Measurements from ENCODE around the gene GART.
"Not testable (repeated sequence)": the region's sequence is repeated elsewhere in the genome, so short reads cannot be mapped to it uniquely, and the experiment has no call there.

Gene GART

DNA sequence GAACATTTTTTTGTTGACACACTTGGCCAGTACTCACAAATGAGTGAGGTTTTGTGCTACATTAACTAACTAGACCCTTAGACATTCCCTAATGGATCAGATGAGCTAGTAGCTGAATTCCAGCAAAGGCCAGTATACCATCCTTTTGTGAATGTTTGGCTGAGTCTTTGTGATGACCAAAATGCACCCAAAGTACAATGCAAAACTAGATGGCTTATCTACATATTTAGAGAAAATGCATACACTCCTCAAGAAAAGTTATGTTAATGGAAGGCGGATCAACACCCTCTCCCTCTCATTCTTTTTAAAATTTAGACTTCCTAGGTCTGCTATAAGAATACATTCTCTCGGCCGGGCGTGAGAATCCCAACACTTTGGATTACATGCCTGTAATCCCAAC lies 30.3 kb downstream of the GART start:
- no peak for DNase-seq

DNA sequence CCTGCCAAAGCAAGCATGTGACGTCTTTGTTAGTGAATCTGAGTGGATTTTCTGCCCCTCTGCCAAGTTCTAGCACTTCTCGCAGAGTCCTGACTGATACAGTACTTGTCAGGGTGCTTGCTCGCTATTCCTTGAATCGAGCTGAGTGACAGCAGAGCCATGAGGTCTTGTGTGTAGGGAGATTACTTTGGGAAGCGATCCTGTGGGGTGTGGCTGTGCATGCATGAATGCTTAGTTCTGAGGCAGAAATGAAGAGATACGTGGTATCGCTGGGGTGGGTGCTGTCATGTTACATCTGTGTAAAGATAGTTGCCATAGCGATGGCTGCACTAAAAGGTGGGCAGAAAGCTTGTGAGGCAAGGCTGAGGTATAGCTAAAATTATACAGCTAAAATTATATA lies 31.1 kb downstream of the GART start:
- no peak for DNase-seq

DNA sequence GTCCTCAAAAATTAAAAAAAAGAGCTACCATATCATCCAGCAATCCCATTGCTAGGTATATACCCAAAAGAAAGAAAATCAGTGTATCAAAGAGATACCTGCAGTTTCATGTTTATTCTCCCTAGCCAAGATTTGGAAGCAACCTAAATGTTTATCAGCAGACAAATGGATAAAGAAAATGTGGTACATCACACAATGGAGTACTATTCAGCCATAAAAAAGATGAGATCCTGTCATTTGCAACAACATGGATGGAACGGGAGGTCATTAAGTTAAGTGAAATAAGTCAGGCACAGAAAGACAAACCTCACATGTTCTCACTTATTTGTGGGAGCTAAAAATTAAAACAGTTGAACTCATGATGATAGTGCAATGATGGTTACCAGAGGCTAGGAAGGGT lies 34.9 kb downstream of the GART start:
- DNase-seq, result not testable (repeated sequence)

DNA sequence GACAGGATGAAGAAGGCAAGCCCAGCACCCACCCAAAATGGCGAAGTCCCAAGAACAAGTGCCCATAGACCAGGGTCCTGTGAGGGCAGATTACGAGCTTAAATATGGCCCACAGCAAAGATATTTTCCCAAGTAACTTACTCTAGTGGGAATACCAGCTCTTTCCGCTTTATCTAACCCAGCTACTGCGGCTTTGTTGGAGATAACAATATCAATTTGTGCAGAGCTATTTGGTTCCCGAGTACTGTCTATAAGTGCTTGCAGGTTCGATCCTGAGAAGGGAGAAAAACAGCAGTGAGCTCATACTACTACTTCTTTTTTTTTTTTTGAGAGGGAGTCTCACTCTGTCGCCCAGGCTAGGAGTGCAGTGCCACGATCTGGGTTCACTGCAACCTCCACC lies 36.1 kb downstream of the GART start:
- DNase-seq, result no peak

GRCh38 chr21:33496345-33496744 lies 45.6 kb downstream of the GART start:
- no peak for DNase-seq

GRCh38 chr21:33495743-33496142 lies 46.2 kb downstream of the GART start:
- DNase-seq, result no peak

- DNase-seq, result no peak
Measured at GRCh38 chr21:33493756-33494155, 48.2 kb downstream of the GART start.

GRCh38 chr21:33492571-33492970 lies 49.3 kb downstream of the GART start:
- no peak for DNase-seq

DNA sequence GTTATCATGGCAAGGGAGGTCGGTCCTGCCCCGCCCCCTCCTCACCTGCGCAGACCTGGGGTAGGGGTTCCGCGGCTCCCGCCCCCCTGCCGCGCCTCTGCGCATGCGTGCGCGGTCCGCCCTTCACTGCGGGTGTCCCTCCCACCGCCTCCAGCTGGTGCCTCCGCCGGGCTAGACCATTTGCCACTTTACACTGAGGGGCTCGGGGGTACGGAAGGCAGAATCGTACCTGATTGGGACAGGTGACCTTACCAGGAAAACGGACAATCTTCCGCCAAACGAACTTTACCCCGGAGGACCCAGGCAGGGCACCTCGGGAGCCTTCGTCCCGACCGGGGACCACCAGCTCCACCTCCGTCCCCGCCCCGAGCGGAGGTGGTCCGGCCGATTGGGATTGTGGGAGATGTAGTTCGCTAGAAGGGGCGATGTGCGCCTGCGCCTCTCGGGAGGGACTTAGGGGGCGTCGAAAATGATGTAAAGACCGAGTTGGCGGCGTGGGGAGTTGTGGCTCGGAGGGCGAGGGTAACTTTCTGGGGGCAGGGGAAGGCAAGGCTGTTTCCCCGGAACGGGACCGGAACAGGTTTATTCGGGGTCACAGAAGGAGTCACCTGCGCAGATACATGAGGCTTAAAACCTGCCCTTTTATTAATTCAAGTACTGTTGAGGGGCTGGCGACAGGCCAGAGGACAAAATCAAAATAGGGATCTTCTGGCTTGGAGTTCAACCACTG lies 50.4 kb downstream of the GART start, which contains the start of gene DNAJC28:
Gene DNAJC28, minus strand, starts transcription at position 344 of the 730 bp plus-strand sequence. CDS start 2,323 bp downstream, outside the sequence.
- DNase-seq, result peak; percentile 93

DNA sequence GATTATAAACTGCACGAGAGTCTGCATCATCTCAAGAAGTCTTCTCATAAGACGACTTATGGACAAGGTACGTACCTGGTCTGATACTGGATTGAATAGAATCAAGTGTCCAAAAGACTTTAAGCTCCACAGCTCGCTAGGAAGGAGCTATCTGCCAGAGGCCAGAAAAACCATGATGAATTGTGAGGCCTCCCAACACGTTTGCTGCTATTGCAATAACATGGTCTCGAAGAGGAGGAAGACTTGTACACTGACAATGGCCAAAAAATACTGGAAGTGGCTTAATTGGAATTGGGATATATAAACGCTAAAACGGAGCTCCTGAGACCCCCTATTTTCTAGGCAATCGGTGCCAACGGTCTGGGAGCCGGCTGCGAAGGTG lies 50.9 kb downstream of the GART start:
- no peak for DNase-seq

DNA sequence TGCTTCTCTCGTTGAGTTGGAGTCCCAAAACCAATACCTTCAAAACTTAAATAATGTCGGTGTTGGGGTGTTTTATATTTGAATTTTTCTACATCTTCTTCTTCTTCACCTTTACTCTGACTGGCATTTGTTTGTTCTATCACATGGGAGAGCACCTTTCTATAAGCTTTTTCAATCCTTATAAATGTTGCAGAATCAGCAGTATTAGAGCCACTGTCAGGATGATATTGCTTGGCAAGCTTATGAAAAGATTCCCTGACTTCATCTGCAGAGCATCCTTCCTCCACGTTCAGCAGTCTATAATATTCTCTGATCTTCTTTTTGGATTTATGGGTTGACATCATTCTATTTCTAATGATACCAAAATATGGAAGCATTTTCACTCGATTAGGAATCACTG lies 53.0 kb downstream of the GART start:
- no peak for DNase-seq

- no peak for DNase-seq
Measured at GRCh38 chr21:33487996-33488395, 53.9 kb downstream of the GART start.

DNA sequence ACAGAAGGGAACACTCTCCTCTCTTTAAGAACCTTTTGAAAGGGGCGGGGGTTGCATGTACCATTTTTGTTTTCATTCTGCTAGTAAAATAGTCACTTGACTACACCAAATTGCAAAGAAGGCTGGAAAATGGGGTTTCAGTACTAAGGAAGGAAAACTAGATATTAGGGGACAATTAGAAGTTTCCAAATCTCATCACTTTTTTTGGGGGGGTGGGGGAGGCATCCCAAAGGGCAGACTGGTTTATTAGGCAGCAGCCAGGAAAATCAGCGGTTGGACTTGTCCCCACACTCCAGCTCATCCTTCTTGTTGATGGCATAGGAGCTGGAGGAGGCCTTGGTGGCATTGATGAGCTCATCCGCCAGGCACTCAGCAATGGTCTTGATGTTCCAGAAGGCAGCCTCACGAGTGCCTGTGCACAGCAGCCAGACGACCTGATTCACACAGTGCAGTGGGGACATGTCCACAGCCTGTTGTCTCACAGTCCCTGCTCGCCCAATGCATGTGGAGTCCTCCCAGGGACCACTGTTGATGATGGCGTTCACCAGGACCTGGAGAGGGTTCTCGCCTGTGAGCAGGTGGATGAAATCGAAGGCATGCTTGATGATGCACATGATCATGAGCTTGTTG lies 60.5 kb downstream of the GART start:
- DNase-seq, result no peak

GRCh38 chr21:33480481-33481103 lies 61.3 kb downstream of the GART start:
- no peak for DNase-seq

DNA sequence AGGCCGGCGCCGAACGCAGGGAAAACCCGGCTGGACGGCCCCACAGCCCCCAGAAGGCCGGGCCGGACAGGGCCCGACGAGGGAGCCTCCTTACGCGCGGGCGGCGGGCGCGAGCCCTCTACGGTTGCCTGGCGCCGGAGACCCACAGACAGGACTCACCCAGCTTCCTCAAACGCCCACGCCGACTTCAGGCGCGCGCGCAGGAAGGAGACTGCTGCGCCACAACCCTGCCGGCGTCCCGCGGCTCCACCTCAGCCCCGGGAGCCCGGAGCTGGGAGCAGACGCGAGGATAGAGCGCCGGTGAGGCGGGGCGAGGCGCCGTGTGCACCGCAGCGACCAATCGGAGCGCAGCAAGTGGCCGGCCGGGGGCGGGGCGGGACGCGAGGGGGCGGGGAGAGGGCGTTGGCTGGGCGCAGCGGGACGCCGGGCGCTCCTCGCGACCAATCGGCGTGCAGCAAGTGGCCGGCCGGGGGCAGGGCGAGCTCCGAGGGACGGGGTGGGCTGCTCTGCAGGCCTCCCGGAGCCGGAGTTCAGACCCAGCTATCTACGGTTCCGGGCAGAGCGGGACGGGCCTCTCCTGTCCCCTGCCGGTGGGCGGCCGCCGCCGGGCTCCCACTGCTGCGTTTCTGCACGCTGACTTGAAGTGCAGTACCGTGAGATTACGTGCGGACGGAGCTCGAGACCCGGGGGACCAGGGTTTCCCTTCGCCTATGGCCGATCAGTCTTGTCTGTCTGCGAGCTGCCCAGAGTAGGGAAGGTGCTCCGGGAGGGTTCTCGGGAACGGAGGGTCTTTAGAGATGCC lies 62.0 kb downstream of the GART start, which contains the start of gene TMEM50B:
Gene TMEM50B, minus strand, starts transcription at position 296 of the 802 bp plus-strand sequence. CDS start 11,089 bp downstream, outside the sequence.
- DNase-seq, result peak; percentile 95 to 99

DNA sequence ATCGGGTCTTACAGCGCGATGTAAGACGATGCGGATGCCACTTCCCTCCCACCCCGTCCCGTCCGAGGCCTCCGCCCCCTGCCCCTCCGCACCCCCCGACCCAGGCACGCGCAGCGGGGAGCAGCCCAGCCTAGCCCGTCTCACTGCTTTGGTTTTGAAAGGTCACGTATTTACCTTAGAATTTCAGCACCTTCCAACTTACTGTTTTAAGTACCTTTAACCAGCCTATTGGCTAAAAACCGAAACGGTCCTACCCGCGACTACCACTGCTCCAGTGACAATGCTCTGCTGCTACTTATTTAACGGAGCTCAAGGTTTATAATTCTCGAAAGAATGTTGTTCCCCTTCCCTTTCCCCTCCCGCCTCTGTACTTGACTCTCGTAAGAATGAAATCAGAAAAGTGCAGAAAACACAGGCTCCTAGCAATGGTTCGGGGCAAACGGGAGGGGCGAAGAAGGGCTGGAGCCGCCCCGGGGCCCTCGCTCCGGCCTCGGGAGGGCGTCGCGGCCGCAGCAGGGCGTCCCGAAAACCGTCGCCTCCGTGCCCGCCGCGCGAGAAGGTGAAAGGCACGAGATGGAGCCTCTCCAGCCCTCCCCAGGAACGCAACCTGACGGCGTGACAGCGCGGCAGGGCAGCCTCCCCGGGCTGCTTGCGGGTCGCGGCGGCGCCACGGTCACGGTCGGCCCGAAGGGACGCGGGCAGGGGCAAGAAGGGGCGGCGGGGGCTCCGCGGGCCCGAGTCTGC lies 62.8 kb downstream of the GART start:
- peak; percentile 16 to 34 for DNase-seq

GRCh38 chr21:33478182-33478581 lies 63.7 kb downstream of the GART start:
- no peak for DNase-seq

- DNase-seq, result no peak
Measured at GRCh38 chr21:33477066-33477465, 64.9 kb downstream of the GART start.

GRCh38 chr21:33473344-33473743 lies 68.6 kb downstream of the GART start:
- no peak for DNase-seq

DNA sequence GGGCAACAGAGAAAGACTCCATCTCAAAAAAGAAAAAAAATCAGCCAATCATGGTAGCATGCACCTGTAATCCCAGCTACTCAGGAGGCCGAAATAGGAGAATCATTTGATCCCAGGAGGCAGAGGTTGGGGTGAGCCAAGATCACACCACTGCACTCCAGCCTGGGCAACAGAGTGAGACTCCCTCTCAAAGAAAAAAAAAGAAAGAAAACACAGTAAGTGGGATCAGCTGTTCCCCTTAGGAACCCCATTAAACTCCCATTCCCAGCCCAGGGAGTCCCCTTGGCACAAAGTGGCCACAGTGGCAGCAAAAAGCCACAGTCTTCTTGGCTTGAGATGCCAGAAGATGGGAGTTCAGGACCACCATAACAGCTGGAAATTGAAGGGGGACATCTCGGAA lies 71.2 kb downstream of the GART start:
- no peak for DNase-seq

DNA sequence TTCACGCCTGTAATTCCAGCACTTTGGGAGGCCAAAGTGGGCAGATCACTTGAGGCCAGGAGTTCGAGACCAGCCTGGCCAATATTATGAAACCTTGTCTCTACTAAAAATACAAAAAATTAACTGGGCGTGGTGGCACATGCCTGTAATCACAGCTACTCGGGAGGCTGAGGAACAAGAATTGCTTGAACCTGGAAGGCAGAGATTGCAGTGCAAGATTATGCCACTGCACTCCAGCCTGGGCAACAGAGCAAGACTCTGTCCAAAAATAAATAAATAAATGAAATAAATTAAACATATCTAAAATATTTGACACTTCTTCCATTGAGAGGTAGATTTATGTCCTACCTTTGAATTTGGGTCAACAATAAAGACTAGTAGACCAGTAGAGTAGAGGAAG lies 72.7 kb downstream of the GART start:
- not testable (repeated sequence) for DNase-seq

GRCh38 chr21:33461538-33462250 lies 80.2 kb downstream of the GART start:
- no peak for DNase-seq
